ENCODE results near the gene ALDH16A1.

The ALDH16A1 gene

GRCh38 chr19:49423985-49424303 is 29.1 kb upstream of the ALDH16A1 start:
- DNase-seq (ENCODE audit: low spot score), result no peak

- DNase-seq (ENCODE audit: low spot score), result peak; percentile 37
Measured at GRCh38 chr19:49425178-49425577, 27.8 kb upstream of the ALDH16A1 start, which contains the start of gene GFY. TSS of gene GFY (plus strand) at chr19:49425388. CDS start at chr19:49426431, 1,043 bp downstream.

- peak; percentile 69 for DNase-seq (ENCODE audit: low spot score)
Measured at GRCh38 chr19:49425922-49426592, 27.0 kb upstream of the ALDH16A1 start.

GRCh38 chr19:49427339-49427738 is 25.7 kb upstream of the ALDH16A1 start:
- no peak for DNase-seq (ENCODE audit: low spot score)

GRCh38 chr19:49427855-49428546 is 25.0 kb upstream of the ALDH16A1 start:
- no peak for DNase-seq (ENCODE audit: low spot score)

GRCh38 chr19:49428547-49429451 is 24.2 kb upstream of the ALDH16A1 start:
- DNase-seq (ENCODE audit: low spot score), result no peak

- DNase-seq (ENCODE audit: low spot score), result no peak
Measured at GRCh38 chr19:49430172-49430677, 22.8 kb upstream of the ALDH16A1 start.

GRCh38 chr19:49430678-49431329 is 22.2 kb upstream of the ALDH16A1 start:
- DNase-seq (ENCODE audit: low spot score), result no peak

- DNase-seq (ENCODE audit: low spot score), result no peak
Measured at GRCh38 chr19:49431330-49431749, 21.7 kb upstream of the ALDH16A1 start.

GRCh38 chr19:49432141-49433073 is 20.6 kb upstream of the ALDH16A1 start:
- DNase-seq (ENCODE audit: low spot score), result no peak

- no peak for DNase-seq (ENCODE audit: low spot score)
Measured at GRCh38 chr19:49433240-49433901, 19.7 kb upstream of the ALDH16A1 start.

- DNase-seq (ENCODE audit: low spot score), result peak; percentile 90
Measured at GRCh38 chr19:49434907-49435583, 18.0 kb upstream of the ALDH16A1 start.

GRCh38 chr19:49435670-49436069 is 17.4 kb upstream of the ALDH16A1 start:
- no peak for DNase-seq (ENCODE audit: low spot score)

GRCh38 chr19:49436381-49437017 is 16.5 kb upstream of the ALDH16A1 start:
- DNase-seq (ENCODE audit: low spot score), result peak; percentile 62

GRCh38 chr19:49437231-49437630 is 15.8 kb upstream of the ALDH16A1 start:
- DNase-seq (ENCODE audit: low spot score), result peak; percentile 92

GRCh38 chr19:49438261-49438660 is 14.8 kb upstream of the ALDH16A1 start:
- DNase-seq (ENCODE audit: low spot score), result peak; percentile 68

- no peak for DNase-seq (ENCODE audit: low spot score)
Measured at GRCh38 chr19:49439836-49440235, 13.2 kb upstream of the ALDH16A1 start.

- peak; percentile 58 for DNase-seq (ENCODE audit: low spot score)
Measured at GRCh38 chr19:49440439-49441209, 12.4 kb upstream of the ALDH16A1 start.
